ENCODE data around the gene SLC24A4. TPM values are rescaled to one million over a fixed set of nuclear protein-coding genes. Genes with fewer than 3 reads are reported as not detected.

SLC24A4 gene
- total RNA-seq, 1 donor from 2014 or later, result not detected

DNA sequence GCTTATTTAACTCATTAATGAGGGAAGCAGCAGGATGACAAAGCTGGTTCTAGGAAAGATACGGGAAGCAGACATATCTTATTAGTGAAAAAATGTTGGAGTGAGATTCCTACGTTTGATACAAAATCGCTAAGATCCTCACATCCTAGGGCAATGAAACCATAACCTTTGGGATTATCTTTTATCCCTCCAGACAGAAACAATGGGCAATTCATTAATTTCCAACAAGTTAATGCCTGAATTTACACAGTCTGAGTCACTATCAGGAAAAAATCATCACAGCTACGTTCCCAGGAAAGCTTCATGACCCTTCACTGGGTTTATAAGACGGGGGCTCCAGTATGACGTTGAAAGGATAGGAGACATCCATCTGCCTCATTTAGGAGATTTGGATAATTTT is 45.0 kb downstream of the SLC24A4 start:
- peaks cover 0 to 4% of the 10 kb centered on the region in 2 donors for H3K4me1 ChIP-seq
- no peaks in the 10 kb centered on the region for H3K36me3 ChIP-seq
- intact Hi-C loops (cut with DNase I), result no loop called here
- no peak for DNase-seq (ENCODE audit: low spot score in 2 of 2)
- no peaks in the 10 kb centered on the region for H3K27me3 ChIP-seq
- TF ChIP-seq, protein P1, sequence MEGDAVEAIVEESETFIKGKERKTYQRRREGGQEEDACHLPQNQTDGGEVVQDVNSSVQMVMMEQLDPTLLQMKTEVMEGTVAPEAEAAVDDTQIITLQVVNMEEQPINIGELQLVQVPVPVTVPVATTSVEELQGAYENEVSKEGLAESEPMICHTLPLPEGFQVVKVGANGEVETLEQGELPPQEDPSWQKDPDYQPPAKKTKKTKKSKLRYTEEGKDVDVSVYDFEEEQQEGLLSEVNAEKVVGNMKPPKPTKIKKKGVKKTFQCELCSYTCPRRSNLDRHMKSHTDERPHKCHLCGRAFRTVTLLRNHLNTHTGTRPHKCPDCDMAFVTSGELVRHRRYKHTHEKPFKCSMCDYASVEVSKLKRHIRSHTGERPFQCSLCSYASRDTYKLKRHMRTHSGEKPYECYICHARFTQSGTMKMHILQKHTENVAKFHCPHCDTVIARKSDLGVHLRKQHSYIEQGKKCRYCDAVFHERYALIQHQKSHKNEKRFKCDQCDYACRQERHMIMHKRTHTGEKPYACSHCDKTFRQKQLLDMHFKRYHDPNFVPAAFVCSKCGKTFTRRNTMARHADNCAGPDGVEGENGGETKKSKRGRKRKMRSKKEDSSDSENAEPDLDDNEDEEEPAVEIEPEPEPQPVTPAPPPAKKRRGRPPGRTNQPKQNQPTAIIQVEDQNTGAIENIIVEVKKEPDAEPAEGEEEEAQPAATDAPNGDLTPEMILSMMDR (IDR thresholded peaks at IDR 0.05), result no peak
- no peak overlapping the region for H3K4me3 ChIP-seq
- H3K27ac ChIP-seq, result no peak overlapping the region
- H3K9me3 ChIP-seq, result no peaks in the 10 kb centered on the region

DNA sequence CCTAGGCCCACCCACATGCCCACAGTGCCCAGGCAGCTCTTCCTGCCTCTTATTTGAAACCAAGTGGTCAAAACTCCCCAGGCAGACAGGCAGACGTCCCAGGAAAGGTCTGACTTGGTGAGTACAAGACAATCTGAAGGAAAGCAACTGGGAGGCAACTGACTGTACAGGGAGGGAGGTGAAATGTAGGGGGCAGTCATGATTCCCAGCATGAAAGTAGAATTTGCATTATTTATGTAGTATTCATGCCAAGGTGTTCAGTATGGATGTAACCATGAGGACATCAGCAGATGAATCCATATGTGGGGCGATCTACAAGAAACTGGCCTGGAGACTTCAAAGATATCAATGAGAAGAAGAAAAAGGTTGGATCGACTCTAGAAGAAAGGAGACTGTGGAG is 46.1 kb downstream of the SLC24A4 start:
- TF ChIP-seq, protein P1 (IDR thresholded peaks at IDR 0.05), result no peak
- no peaks in the 10 kb centered on the region for H3K9me3 ChIP-seq
- no peaks in the 10 kb centered on the region for H3K36me3 ChIP-seq
- H3K4me1 ChIP-seq, result no peaks in the 10 kb centered on the region
- no peaks in the 10 kb centered on the region for H3K27me3 ChIP-seq
- H3K4me3 ChIP-seq, result no peak overlapping the region
- no peak for DNase-seq (ENCODE audit: low spot score in 2 of 2)
- intact Hi-C loops (cut with DNase I), result no loop called here
- no peak overlapping the region for H3K27ac ChIP-seq

DNA sequence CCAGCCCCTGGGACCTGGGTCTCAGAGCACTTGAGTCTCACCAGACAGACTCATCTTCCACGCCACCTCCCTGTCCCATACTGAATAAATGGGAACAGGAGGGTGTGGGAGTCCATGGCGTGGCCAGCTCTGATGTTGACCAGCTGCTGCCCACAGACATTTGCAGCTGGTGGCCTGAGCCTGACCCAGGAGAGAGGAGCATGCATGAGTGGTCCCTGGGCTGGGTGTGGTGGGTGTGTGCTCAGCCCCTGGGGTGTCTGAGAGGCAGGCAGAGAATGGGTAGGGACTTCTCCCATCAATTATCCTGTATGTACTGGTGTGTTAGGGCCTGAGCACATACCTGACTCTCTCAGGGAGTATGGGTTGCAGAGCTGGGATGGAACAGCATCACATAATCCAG is 49.3 kb downstream of the SLC24A4 start:
- H3K9me3 ChIP-seq, result no peaks in the 10 kb centered on the region
- no peaks in the 10 kb centered on the region for H3K27me3 ChIP-seq
- H3K27ac ChIP-seq, result no peak overlapping the region
- H3K4me1 ChIP-seq, result no peaks in the 10 kb centered on the region
- DNase-seq (ENCODE audit: low spot score in 2 of 2), result no peak
- TF ChIP-seq, protein P1 (IDR thresholded peaks at IDR 0.05), result no peak
- intact Hi-C loops (cut with DNase I), result no loop called here
- no peak overlapping the region for H3K4me3 ChIP-seq
- no peaks in the 10 kb centered on the region for H3K36me3 ChIP-seq

DNA sequence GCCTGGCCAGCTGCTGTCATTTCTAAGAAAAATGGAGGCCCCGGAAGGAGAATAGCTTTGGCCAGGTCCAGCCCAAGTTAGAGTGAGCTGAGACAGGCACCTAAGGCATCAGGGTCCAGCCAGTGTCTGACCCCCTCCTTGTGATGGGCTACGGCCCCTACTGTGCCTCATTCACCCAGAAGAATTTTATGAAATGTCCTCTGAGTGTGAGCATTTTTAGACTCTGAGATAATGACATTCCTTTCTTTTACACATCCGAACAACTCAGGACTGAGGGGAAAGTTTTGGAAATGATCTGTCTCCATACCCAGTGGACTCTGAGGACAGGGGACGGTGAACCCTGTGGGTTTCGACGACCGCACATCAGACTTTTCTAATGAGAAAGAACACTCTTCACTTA is 50.4 kb downstream of the SLC24A4 start:
- H3K36me3 ChIP-seq, result no peaks in the 10 kb centered on the region
- intact Hi-C loops (cut with DNase I), result no loop called here
- no peaks in the 10 kb centered on the region for H3K9me3 ChIP-seq
- no peak overlapping the region for H3K4me3 ChIP-seq
- no peak overlapping the region for H3K27ac ChIP-seq
- H3K27me3 ChIP-seq, result no peaks in the 10 kb centered on the region
- H3K4me1 ChIP-seq, result no peaks in the 10 kb centered on the region
- TF ChIP-seq, protein P1 (IDR thresholded peaks at IDR 0.05), result no peak
- DNase-seq (ENCODE audit: low spot score in 2 of 2), result no peak

DNA sequence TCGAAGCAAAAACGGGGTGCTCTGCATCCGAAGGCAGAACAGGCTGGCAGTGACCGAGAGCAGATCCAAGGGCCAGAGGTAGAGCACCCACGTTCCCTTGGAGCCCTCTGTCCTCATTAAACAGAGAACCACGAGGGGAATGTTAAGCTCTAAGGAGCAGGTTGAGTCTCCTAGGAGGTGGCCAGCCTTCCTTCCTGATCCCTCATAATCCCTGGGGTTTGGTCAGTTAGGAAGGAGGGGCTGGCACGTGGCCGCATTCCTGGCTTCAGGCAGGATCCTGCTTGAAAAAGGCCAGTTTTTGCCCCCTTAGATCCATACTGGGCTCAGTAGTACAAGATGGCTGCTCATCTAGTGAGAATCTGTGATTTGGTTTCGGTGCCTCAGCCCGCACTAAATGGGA is 57.2 kb downstream of the SLC24A4 start:
- H3K9me3 ChIP-seq, result no peaks in the 10 kb centered on the region
- intact Hi-C loops (cut with DNase I), result no loop called here
- TF ChIP-seq, protein P1 (IDR thresholded peaks at IDR 0.05), result no peak
- no peaks in the 10 kb centered on the region for H3K4me1 ChIP-seq
- H3K36me3 ChIP-seq, result no peaks in the 10 kb centered on the region
- H3K4me3 ChIP-seq, result no peak overlapping the region
- DNase-seq (ENCODE audit: low spot score in 2 of 2), result no peak
- H3K27me3 ChIP-seq, result no peaks in the 10 kb centered on the region
- no peak overlapping the region for H3K27ac ChIP-seq

DNA sequence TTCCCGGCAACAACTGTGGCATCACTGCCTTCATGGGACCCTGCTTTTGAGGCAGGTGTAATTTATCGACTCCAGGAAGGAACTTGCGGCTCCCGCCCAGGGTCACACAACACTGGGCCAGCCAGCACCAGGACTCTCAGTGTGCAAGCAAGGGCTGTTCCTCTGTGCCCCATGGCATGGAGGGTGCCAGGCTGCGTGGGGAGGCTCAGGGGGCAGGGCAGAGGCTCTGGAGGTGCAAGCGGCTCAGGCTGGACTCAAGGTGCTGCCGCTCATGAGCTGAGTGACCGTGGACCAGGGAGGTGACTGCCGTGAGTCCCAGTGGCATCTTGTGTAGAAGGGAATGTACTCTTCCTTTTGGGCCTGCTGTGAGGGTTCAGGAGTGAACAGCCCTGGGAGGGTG is 57.6 kb downstream of the SLC24A4 start:
- Histone ChIP-seq H3K9me3 (no peaks in the 10 kb centered on the region), H3K27me3 (no peaks in the 10 kb centered on the region), H3K4me3 (no peak overlapping the region), H3K4me1 (no peaks in the 10 kb centered on the region), H3K36me3 (no peaks in the 10 kb centered on the region), H3K27ac (no peak overlapping the region)
- TF ChIP-seq, protein P1 (IDR thresholded peaks at IDR 0.05), result no peak
- no peak for DNase-seq (ENCODE audit: low spot score in 2 of 2)
- intact Hi-C loops (cut with DNase I), result no loop called here
